Kasumi-1 (cell line): Measurements from ENCODE around the gene TMEM132E.

Experiments used
- DNase-seq, 2 experiments: peaks; one replicate each; lab custom pipeline; 2025; lab: John Stamatoyannopoulos, UW

The TMEM132E gene

GRCh38 chr17:34601416-34601815, 22.0 kb downstream of the TMEM132E start:
- DNase-seq: no peak

- no peak for DNase-seq
These were observed 24.6 kb downstream of the TMEM132E start for GRCh38 chr17:34603974-34604373.

- DNase-seq: no peak
These were observed 27.4 kb downstream of the TMEM132E start for GRCh38 chr17:34606763-34607162.

GRCh38 chr17:34607917-34608316, 28.5 kb downstream of the TMEM132E start:
- no peak for DNase-seq

- no peak for DNase-seq
These were observed 29.8 kb downstream of the TMEM132E start for GRCh38 chr17:34609210-34609609.

- DNase-seq: no peak
These were observed 30.7 kb downstream of the TMEM132E start for GRCh38 chr17:34610039-34610438.

- no peak for DNase-seq
These were observed 31.1 kb downstream of the TMEM132E start for GRCh38 chr17:34610506-34610905.

- no peak for DNase-seq
These were observed 34.0 kb downstream of the TMEM132E start for GRCh38 chr17:34613064-34614019.

GRCh38 chr17:34614698-34615097, 35.3 kb downstream of the TMEM132E start:
- DNase-seq: no peak

- no peak for DNase-seq
These were observed 35.9 kb downstream of the TMEM132E start for GRCh38 chr17:34615326-34615725.

GRCh38 chr17:34616148-34616547, 36.8 kb downstream of the TMEM132E start:
- DNase-seq: no peak

- no peak for DNase-seq
These were observed 38.0 kb downstream of the TMEM132E start for GRCh38 chr17:34617398-34617797.

GRCh38 chr17:34619687-34620217, 40.4 kb downstream of the TMEM132E start:
- no peak for DNase-seq

- DNase-seq: no peak
These were observed 41.1 kb downstream of the TMEM132E start for GRCh38 chr17:34620458-34620857.

GRCh38 chr17:34622862-34623623, 43.7 kb downstream of the TMEM132E start:
- no peak for DNase-seq

- DNase-seq: no peak
These were observed 44.7 kb downstream of the TMEM132E start for GRCh38 chr17:34623856-34624766.

GRCh38 chr17:34624767-34625383, 45.5 kb downstream of the TMEM132E start:
- no peak for DNase-seq

- DNase-seq: no peak
These were observed 46.8 kb downstream of the TMEM132E start for GRCh38 chr17:34626121-34626681.

GRCh38 chr17:34628879-34629278, 49.5 kb downstream of the TMEM132E start:
- DNase-seq: no peak

- no peak for DNase-seq
These were observed 54.0 kb downstream of the TMEM132E start for GRCh38 chr17:34633351-34633750.

GRCh38 chr17:34633760-34634159, 54.4 kb downstream of the TMEM132E start:
- DNase-seq: no peak
